ENCODE results near the gene EPHA3.

DNA sequence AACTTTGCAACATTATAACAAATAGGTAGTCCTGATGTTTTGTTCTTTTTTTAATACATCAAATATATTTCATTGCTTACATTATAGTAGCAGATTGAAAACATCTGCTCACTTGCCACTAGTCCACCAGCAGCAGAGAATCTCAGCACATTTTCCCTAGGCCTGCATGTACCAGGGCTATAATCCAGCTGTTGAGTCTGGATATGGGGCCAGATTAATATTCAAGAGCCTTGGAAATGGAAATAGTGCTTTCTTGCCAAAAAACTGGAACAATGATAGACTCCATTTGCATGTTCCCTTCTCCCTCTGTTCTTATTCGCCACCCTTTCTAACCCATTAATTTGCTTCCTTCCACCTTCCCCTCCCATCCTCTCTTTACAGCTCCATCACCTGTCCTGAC lies 288.0 kb downstream of the EPHA3 start:
- TF ChIP-seq, protein P1, sequence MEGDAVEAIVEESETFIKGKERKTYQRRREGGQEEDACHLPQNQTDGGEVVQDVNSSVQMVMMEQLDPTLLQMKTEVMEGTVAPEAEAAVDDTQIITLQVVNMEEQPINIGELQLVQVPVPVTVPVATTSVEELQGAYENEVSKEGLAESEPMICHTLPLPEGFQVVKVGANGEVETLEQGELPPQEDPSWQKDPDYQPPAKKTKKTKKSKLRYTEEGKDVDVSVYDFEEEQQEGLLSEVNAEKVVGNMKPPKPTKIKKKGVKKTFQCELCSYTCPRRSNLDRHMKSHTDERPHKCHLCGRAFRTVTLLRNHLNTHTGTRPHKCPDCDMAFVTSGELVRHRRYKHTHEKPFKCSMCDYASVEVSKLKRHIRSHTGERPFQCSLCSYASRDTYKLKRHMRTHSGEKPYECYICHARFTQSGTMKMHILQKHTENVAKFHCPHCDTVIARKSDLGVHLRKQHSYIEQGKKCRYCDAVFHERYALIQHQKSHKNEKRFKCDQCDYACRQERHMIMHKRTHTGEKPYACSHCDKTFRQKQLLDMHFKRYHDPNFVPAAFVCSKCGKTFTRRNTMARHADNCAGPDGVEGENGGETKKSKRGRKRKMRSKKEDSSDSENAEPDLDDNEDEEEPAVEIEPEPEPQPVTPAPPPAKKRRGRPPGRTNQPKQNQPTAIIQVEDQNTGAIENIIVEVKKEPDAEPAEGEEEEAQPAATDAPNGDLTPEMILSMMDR (IDR thresholded peaks at IDR 0.05; ENCODE audit: extremely low read depth in 1 of 2, insufficient read depth in 1 of 2, low read depth in 1 of 2, low read length in 2 of 2) = no peak
- no peak for TF ChIP-seq POLR2A (IDR thresholded peaks at IDR 0.05; ENCODE audit: low read depth, low read length)
- no peak for TF ChIP-seq EZH2 (IDR thresholded peaks at IDR 0.05; ENCODE audit: borderline replicate concordance, low read depth, low read length, severe bottlenecking)
- TF ChIP-seq JUN (IDR thresholded peaks at IDR 0.05; ENCODE audit: borderline replicate concordance, insufficient read depth, insufficient read length, low read depth) = no peak
- no peak for TF ChIP-seq POLR2AphosphoS5 (IDR thresholded peaks at IDR 0.05; ENCODE audit: insufficient read depth, low read depth, low read length)
- TF ChIP-seq, protein P2, sequence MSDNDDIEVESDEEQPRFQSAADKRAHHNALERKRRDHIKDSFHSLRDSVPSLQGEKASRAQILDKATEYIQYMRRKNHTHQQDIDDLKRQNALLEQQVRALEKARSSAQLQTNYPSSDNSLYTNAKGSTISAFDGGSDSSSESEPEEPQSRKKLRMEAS (IDR thresholded peaks at IDR 0.05; ENCODE audit: insufficient read depth, insufficient read length) = no peak
- no peak for TF ChIP-seq FOS (IDR thresholded peaks at IDR 0.05; ENCODE audit: borderline replicate concordance, insufficient read depth, low read length)
- no peak for TF ChIP-seq MYC (IDR thresholded peaks at IDR 0.05; ENCODE audit: low read depth, low read length)
